ENCODE measurements around the gene VIL1. TPM values are rescaled to one million over a fixed set of nuclear protein-coding genes. Genes with fewer than 3 reads are reported as not detected.

Gene VIL1
- total and polyA plus RNA-seq, 2 of the 4 experiments (the other 2 are of a cell fraction) = not detected

DNA sequence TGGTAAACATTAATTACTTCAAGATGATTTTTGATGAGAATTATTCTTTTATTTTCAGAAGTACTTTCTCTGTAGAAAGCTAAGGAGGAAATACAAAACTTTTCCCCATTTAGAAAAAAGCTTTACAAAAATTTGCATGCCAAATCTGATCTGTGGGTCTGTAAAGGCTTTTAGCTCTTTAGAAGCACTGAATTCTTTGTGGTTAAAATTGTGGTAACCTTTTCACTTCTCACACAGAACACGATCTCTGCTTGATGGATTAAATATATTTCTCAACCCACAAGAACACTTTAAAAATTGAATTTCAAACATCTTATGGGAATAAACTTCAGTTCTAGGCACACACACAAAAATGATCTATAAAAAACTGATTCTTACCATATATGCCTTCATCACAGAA, 63.7 kb downstream of the VIL1 start:
- Histone ChIP-seq H2AFZ (replicated peaks; ENCODE audit: low read length, poor library complexity) (no peak overlapping the region), H3K27me3 (ENCODE audit: control insufficient read depth, insufficient read depth, low read length) (no peaks in the 10 kb centered on the region), H4K5ac (ENCODE audit: low read depth, low read length) (no peak overlapping the region), H4K8ac (ENCODE audit: low read depth in 2 of 2, low read length in 2 of 2) (no peak overlapping the region), H3K4me2 (ENCODE audit: low read depth, low read length) (no peak overlapping the region), H3K4me3 (ENCODE audit: insufficient read depth, low read depth, low read length) (no peak overlapping the region), H2BK120ac (ENCODE audit: low read depth, low read length) (no peak overlapping the region), H2AK9ac (replicated peaks; ENCODE audit: low read depth, low read length, poor library complexity) (no peak overlapping the region), H3K4ac (ENCODE audit: low read depth, low read length) (no peak overlapping the region), H3K18ac (ENCODE audit: low read depth, low read length) (no peak overlapping the region), H2BK15ac (ENCODE audit: low read depth, low read length) (no peak overlapping the region), H3K36me3 (ENCODE audit: control insufficient read depth, insufficient read depth, low read length) (peaks cover 5% of the 10 kb centered on the region; the same call in 1 of the 2 replicates), H3K23ac (ENCODE audit: low read depth, low read length) (no peak overlapping the region), H2BK20ac (ENCODE audit: low read depth, low read length) (no peak overlapping the region), H4K20me1 (ENCODE audit: insufficient read depth, low read length) (no peaks in the 10 kb centered on the region), H3K14ac (replicated peaks; ENCODE audit: low read depth, low read length) (no peak overlapping the region), H2BK5ac (ENCODE audit: low read depth, low read length, poor library complexity, severe bottlenecking) (no peak overlapping the region), H2AK5ac (ENCODE audit: low read depth, low read length) (no peak overlapping the region), H3K9me3 (ENCODE audit: control insufficient read depth, insufficient read depth, low read length) (no peaks in the 10 kb centered on the region), H3K4me1 (ENCODE audit: control insufficient read depth, insufficient read depth, low read length) (no peaks in the 10 kb centered on the region), H3K27ac (ENCODE audit: insufficient read depth, low read length) (no peak overlapping the region), H3K56ac (ENCODE audit: extremely low read depth, insufficient read depth, low read length) (no peak overlapping the region), H3K9ac (ENCODE audit: low read depth, low read length) (no peak overlapping the region), H4K91ac (ENCODE audit: insufficient read depth, low read depth, low read length) (no peak overlapping the region), H3K9me1 (ENCODE audit: insufficient read depth, low read length) (no peaks in the 10 kb centered on the region; the same call in 1 of the 2 replicates), H3K79me1 (ENCODE audit: low read depth in 1 of 2, low read length in 2 of 2) (peaks cover 2 to 3% of the 10 kb centered on the region in 2 experiments; a peak in 2 of 4 replicates)
- ATAC-seq (ENCODE audit: low read depth) (no peak), DNase-seq (no peak)
- ChIA-PET CTCF (no interaction called here), POLR2A (ENCODE audit: unreplicated experiment) (no interaction called here)
- in situ Hi-C loops (cut with MboI; ENCODE audit: low sequenced_read_pairs) (no loop called here), intact Hi-C loops (cut with micrococcal nuclease) (no loop called here), dilution Hi-C loops (cut with HindIII; ENCODE audit: low sequenced_read_pairs, unreplicated experiment) (no loop called here)
- TF ChIP-seq CEBPB (IDR thresholded peaks at IDR 0.05; ENCODE audit: low read depth, low read length) (no peak), ELK1 (IDR thresholded peaks at IDR 0.05; ENCODE audit: borderline replicate concordance, low read depth, low read length) (no peak), NFE2L2 (IDR thresholded peaks at IDR 0.05; ENCODE audit: low read depth, low read length) (no peak), MXI1 (IDR thresholded peaks at IDR 0.05; ENCODE audit: borderline replicate concordance, low read depth, low read length) (no peak), CHD1 (IDR thresholded peaks at IDR 0.05; ENCODE audit: low read depth, low read length) (no peak), SMC3 (IDR thresholded peaks at IDR 0.05; ENCODE audit: low read depth, low read length) (no peak), RFX5 (IDR thresholded peaks at IDR 0.05; ENCODE audit: low read depth, low read length) (no peak), RAD21 (IDR thresholded peaks at IDR 0.05; ENCODE audit: low read length) (no peak), BHLHE40 (IDR thresholded peaks at IDR 0.05; ENCODE audit: low read depth, low read length) (no peak), MAFK (IDR thresholded peaks at IDR 0.05; ENCODE audit: low read depth, low read length) (no peak), RCOR1 (IDR thresholded peaks at IDR 0.05; ENCODE audit: insufficient replicate concordance, low read length) (no peak), POLR2A (IDR thresholded peaks at IDR 0.05; ENCODE audit: low read depth, low read length) (no peak), CTCF (conservative IDR thresholded peaks at IDR 0.05; ENCODE audit: low read depth, low read length) (no peak), MAZ (IDR thresholded peaks at IDR 0.05; ENCODE audit: borderline replicate concordance, low read depth, low read length) (no peak), FOS (IDR thresholded peaks at IDR 0.05; ENCODE audit: low read depth, low read length) (no peak)
- TF ChIP-seq, protein P1, sequence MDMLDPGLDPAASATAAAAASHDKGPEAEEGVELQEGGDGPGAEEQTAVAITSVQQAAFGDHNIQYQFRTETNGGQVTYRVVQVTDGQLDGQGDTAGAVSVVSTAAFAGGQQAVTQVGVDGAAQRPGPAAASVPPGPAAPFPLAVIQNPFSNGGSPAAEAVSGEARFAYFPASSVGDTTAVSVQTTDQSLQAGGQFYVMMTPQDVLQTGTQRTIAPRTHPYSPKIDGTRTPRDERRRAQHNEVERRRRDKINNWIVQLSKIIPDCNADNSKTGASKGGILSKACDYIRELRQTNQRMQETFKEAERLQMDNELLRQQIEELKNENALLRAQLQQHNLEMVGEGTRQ (IDR thresholded peaks at IDR 0.05; ENCODE audit: low read depth, low read length) = no peak
- no TSS peak for BruUV-seq (replicated peaks)
- no CpG with 5 or more reads among the region's 1 CpG for WGBS, 2 experiments (ENCODE audit: extremely low coverage in 2 of 2, insufficient read length in 1 of 2)
